D341Med (cell line): ENCODE measurements around the gene CACFD1.

Source experiments
- DNase-seq: peaks from one replicate; pipeline ENCODE4 v3.0.0; 2012; ENCODE audit warnings: low spot score

CACFD1 gene

GRCh38 chr9:133459476-133460404 lies at the start of gene CACFD1:
CACFD1 (plus strand) TSS chr9:133459978; CDS start chr9:133460067, 89 bp downstream.
- DNase-seq, result peak; percentile 97

- DNase-seq, result no peak
Measured at GRCh38 chr9:133415170-133415569, 44.6 kb upstream of the CACFD1 start.

- DNase-seq, result peak; percentile 90
Measured at GRCh38 chr9:133417541-133418461, 42.0 kb upstream of the CACFD1 start, which contains the start of gene REXO4. REXO4 (minus strand) TSS chr9:133418010; CDS start chr9:133417844, 166 bp downstream.

GRCh38 chr9:133419005-133419404 lies 40.8 kb upstream of the CACFD1 start:
- no peak for DNase-seq

- no peak for DNase-seq
Measured at GRCh38 chr9:133420392-133420827, 39.4 kb upstream of the CACFD1 start.

GRCh38 chr9:133421615-133422542 lies 37.9 kb upstream of the CACFD1 start, which contains the start of gene ADAMTS13:
ADAMTS13 (plus strand) TSS chr9:133422367; CDS start chr9:133422444, 77 bp downstream.
- DNase-seq, result no peak

- DNase-seq, result no peak
Measured at GRCh38 chr9:133423216-133423615, 36.6 kb upstream of the CACFD1 start.

GRCh38 chr9:133424187-133424586 lies 35.6 kb upstream of the CACFD1 start:
- DNase-seq, result no peak

GRCh38 chr9:133425049-133425632 lies 34.6 kb upstream of the CACFD1 start:
- no peak for DNase-seq

GRCh38 chr9:133426011-133426410 lies 33.8 kb upstream of the CACFD1 start:
- DNase-seq, result no peak

GRCh38 chr9:133427658-133428348 lies 32.0 kb upstream of the CACFD1 start:
- no peak for DNase-seq

- peak; percentile 65 for DNase-seq
Measured at GRCh38 chr9:133428617-133429101, 31.1 kb upstream of the CACFD1 start.

GRCh38 chr9:133429214-133429613 lies 30.6 kb upstream of the CACFD1 start:
- no peak for DNase-seq

GRCh38 chr9:133429641-133430161 lies 30.1 kb upstream of the CACFD1 start:
- peak; percentile 61 for DNase-seq

GRCh38 chr9:133430244-133430643 lies 29.5 kb upstream of the CACFD1 start:
- DNase-seq, result no peak

GRCh38 chr9:133433351-133433843 lies 26.4 kb upstream of the CACFD1 start:
- DNase-seq, result no peak

- no peak for DNase-seq
Measured at GRCh38 chr9:133436681-133437080, 23.1 kb upstream of the CACFD1 start.

- peak; percentile 54 for DNase-seq
Measured at GRCh38 chr9:133437753-133438531, 21.8 kb upstream of the CACFD1 start.

- DNase-seq, result no peak
Measured at GRCh38 chr9:133439337-133439736, 20.4 kb upstream of the CACFD1 start.
